GM19025 (cell line): ENCODE results near the gene FOXP1.

Experiments
- ATAC-seq: cut with Tn5 transposase; IDR thresholded peaks from one replicate; pipeline ENCODE4 v1.9.1; 2021; ENCODE audit warnings: mild to moderate bottlenecking, low read depth, moderate library complexity; ENCODE audit not compliant: unreplicated experiment

FOXP1 gene

DNA sequence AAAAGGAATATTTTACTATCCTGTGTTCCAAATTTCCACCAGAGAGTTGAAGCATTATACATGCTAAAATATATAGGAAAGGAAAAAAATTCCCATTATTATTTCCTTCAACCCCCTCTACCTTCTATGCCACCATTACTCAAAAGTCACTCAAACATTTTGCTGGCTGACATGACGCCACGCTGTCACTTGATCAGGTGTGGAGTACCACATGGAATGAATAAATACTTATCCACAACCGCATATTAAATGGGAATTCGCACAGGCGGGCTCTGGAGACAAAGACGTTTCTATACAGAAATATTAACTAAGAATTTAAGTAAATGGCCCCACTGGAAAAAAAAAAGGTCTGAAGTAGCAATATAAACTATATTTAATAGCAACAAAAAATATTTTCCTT, 266.4 kb downstream of the FOXP1 start:
- no peak for ATAC-seq

GRCh38 chr3:71316066-71316777, 267.3 kb downstream of the FOXP1 start:
- ATAC-seq = no peak

DNA sequence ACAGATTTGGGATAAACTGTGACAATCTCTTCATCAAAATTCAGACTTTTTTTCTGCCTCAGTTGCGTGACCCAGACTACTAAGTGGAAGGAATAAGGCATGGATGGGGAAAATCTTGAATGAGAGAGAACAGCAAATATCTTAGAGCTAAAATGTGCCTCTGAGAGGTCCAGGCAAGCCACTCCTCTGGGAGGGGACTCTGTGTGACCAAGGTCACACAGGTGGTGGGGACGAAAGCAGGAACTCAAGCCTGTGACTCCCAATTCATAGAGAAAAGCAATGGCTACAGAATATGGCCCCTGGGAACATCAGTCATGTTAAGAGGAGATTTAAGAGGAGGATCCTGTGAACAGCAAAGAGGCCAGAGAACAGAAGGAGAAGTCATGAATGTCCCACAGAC, 268.1 kb downstream of the FOXP1 start:
- ATAC-seq = no peak

GRCh38 chr3:71313844-71314243, 269.7 kb downstream of the FOXP1 start:
- ATAC-seq = no peak

DNA sequence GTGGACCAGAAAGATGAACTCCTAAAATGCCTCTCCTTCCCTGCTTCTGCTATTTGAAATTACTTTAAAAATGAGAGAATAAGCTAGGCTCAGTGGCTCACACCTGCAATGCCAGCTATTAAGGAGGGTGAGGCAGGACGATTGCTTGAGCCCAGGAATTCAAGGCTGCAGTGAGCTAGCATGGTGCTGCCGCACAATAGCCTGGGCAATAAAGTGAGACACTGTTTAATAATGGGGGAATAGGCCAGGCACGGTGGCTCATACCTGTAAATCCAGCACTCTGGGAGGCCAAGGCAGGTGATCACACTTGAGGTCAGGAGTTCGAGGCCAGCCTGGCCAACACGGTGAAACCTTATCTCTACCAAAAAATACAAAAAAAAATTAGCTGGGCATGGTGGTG, 271.1 kb downstream of the FOXP1 start:
- ATAC-seq = no peak

- ATAC-seq = no peak
Observed at GRCh38 chr3:71311661-71312046, 271.9 kb downstream of the FOXP1 start.

DNA sequence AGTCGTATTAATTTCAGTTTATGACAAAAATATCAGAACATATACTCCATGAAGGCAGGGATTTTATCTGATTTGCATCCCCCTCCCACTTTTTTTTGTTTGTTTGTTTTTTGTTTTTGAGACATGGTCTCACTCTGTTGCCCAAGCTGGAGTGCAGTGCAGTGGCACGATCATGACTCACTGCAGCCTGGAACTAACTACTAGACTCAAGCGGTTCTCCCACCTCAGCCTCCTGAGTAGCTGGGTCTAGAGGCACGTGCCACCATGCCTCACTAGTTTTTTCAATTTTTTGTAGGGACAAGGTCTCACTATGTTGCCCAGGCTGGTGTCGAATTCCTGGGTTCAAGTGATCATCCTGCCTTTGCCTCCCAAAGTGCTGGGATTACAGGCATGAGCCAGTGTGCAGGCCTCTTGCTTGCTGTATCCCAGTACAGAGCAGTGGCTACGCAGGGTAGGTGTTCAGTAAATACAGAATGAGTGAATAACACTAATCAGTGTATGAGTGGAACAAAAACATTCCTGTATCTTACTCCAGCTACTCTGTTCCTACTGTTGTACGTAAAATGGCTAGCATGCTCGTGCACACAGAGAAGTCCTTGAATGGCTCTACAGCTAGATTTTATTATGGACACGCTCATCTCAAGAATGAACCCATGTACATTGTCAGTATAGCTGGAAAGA, 272.4 kb downstream of the FOXP1 start:
- no peak for ATAC-seq

DNA sequence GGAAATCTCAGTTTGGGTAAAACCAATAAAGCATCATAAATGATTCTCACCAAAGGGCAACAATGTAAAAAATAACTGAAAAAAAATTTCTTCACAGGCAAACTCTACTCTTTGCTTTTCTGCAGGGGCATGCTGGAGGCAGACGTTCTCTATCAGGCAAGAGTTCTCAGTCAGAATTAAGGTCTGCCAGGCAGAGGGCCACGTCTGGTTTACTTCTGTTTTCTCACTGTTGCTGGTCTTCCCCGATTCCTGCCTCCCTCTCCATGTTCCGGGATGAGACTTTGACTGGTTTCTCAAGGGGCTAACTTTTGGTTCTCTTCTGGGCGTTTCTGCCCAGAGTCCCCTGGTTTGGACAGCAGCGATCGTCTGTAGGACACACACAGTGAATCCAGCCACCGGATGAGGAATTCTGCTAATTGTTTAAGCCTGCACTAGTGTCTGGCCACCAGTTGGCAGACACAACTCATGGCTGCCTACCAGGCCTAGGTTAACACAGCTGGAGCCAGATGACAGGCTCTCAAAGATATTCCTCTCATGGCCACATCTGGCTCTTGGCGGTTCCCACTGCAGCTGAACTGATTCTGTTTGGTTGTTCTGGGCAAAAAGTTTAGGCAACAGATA, 273.1 kb downstream of the FOXP1 start:
- ATAC-seq = no peak

DNA sequence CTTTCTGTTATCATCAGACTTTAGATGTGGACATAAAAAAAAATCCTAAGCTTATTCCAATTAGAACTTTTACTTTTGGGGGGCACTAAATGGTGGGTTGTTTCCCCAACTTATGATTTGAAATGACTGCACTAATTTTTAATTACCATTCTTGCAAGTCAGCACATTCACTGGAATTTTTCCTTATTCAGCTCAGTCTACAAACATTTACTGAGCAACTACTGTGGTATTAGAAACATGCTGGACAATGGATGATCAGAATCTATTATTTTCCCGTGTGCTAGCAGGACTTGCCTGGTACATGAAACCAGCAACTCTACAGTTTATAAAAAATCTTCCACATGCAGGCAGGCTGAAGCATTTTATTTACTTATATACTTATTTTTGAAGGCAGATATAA, 273.6 kb downstream of the FOXP1 start:
- ATAC-seq = no peak

- ATAC-seq = no peak
Observed at GRCh38 chr3:71309342-71309741, 274.2 kb downstream of the FOXP1 start.

- ATAC-seq = no peak
Observed at GRCh38 chr3:71308836-71309235, 274.7 kb downstream of the FOXP1 start.

GRCh38 chr3:71307991-71308697, 275.4 kb downstream of the FOXP1 start:
- no peak for ATAC-seq

- no peak for ATAC-seq
Observed at GRCh38 chr3:71305231-71306206, 278.0 kb downstream of the FOXP1 start.

DNA sequence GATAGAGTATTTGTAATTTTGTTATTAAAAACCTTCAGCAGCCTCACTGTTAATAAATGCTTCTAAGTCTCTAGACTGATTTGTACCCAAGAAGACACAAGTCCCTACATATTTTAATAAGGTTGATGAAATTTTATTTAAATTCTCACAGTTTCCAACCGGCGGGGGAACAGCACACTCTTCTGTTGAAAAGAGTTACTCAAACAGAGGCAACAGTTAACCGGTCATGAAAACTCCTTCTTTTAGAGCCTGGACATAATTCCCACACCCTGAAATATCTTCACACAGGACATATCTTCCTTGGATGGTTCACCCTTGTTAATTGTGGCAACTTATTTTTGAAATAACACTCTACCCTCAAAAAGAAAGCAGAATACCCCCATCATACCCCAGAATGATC, 278.8 kb downstream of the FOXP1 start:
- no peak for ATAC-seq

DNA sequence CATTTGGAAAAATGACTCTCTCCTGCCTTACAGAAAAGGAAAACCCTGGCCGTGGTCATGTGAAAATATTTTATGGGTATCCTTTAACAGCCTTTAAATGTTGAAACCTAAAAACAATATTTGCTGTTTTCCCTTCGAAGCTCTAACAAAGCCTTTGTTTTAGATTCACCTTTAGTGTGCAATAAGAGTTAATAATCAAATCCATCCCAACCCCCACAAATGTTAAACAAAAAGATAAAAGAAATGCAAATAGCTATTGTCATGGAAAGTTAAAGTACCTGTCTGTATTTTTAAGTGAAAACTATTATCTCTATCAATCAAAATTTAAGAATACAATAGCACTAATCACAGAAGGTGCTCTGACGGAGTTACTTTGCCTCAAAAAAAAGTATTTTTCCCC, 279.3 kb downstream of the FOXP1 start:
- ATAC-seq = no peak

GRCh38 chr3:71303627-71304200, 279.8 kb downstream of the FOXP1 start:
- ATAC-seq = no peak

- ATAC-seq = no peak
Observed at GRCh38 chr3:71302604-71303003, 280.9 kb downstream of the FOXP1 start.

DNA sequence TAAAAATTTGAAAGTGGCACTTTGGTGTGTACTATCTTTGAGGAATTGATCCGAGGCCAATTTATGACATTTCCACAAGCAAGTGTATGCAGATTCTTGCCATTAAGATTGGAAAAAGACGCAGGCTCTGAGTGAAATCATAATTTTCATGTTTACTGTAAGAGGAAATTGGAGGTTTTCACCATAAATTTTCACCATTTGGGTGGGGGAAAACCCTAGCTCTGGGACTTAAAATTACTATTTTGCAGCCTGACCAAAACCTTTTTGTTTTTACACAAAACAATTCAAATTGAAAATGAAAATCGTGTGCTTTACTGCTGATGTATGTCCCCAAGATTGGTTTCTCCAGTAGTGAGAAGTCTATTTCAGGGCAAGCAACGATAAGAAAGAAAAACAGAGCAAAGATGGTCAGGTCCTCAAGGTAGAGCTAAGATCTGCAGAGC, 282.6 kb downstream of the FOXP1 start:
- ATAC-seq = no peak

DNA sequence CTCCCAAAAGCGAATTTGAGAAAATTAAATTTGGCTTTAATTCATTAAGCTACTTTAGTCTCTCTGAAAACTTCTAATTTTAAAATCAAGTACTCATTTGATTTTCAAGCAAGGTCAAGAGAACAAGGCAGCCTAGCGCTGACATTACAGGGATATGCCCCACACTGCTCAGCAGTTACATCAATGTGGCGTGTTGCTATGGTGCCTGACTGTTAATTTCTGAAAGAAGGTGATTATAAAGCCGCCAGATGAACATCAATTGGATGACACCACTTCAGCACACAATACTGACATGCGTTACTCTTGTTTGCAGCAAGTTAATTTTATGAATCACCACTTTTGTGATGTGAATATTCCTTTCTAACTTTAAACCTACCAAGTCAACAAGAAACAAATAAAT, 284.4 kb downstream of the FOXP1 start:
- no peak for ATAC-seq

- ATAC-seq = no peak
Observed at GRCh38 chr3:71294919-71295318, 288.6 kb downstream of the FOXP1 start.
